DMS53 treated with DMSO at 0.1 percent for 48 hours (cell line): ENCODE results near the gene IL21.

Source experiments
- DNase-seq: peaks from one replicate; lab custom pipeline; 2025; ENCODE audit not compliant: unreplicated experiment; lab: John Stamatoyannopoulos, UW

IL21 gene

DNA sequence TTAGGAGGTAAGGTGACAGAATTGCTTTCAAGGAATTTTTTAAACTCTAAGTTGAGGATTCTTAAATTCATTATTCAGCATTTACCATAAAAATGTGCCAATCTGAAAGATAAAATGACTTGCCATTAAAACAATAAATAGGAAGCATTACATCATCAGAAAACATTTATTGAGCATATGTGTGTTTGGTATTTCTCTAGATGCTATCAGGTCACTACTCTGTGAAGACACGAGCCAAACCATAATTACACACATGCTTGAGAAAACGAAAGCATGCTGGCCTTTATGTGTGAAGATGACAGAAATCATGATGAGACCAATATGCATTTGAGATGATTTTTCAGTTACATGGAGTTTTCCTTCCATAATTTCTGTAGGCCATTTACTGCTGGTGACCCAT is 12.3 kb upstream of the IL21 start:
- no peak for DNase-seq

DNA sequence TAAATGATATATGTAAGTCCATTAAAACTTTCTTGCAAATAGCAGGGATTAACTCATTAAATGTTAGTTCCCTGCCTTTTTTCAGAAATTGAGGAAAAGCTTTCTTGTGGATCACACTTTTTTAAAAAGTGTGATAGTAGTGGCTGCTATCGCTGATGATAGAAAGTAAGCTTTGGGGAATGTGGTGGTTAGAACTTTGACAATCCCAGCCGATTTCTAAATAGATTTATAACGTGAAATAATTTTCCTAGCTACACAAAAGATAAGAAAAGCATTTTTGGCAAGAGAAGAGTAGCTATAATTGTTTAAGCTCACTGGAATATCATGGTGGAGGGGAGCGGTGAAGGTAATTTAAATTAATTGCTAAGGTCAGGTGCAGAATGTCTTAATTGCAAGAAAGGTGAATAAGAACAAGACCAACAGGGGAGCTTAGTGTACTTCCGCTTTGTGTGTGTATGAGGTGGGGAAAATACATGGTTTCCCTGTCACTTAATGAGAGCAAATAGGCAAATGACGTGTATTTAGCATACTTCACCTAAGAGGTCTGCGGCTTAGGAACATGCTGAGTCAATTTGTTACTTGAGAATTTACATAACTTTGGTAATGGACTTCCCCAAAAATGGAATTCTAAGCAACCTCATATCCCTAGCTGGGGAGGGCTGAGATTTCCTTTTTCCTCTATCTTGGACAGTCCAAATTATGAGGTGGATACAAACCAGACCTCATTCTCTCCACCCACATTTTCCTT is 11.7 kb upstream of the IL21 start:
- no peak for DNase-seq

DNA sequence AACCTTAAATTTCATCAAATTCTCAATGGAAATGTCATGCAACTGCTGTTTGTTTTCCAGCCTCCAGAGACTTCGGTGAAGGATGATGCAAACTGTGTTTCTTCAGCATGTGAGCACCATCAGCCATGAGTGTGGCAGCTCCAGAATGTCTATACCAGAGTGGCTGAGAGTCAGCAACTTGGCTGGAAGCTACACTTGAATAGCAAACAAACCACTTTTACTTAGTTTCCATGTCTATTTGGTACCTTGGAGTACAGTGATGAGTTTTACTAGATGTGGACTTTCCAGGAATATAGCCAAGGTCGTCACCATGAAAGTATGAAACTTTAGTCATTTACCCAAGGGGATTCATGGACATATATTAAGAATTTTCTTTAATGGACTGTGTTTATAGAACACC is 4.3 kb upstream of the IL21 start:
- no peak for DNase-seq

DNA sequence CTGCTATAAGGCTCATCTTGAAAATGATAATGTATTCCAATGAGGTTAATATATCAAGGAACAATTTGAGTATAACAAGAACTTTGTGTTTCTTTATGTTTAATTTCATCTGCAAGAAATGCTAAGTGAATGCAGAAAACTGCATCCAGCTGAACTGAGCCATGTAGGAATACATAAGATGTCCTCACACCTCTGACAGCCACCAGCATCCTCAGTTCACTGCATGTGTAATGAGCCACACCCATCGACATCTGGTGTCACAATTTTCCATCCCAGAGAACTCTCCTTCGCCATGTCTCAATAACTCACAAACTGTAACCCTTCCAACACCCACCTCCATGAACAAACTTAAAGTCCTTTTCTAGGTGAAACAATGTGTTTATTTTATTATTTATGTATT is 3.3 kb upstream of the IL21 start:
- DNase-seq, result no peak

DNA sequence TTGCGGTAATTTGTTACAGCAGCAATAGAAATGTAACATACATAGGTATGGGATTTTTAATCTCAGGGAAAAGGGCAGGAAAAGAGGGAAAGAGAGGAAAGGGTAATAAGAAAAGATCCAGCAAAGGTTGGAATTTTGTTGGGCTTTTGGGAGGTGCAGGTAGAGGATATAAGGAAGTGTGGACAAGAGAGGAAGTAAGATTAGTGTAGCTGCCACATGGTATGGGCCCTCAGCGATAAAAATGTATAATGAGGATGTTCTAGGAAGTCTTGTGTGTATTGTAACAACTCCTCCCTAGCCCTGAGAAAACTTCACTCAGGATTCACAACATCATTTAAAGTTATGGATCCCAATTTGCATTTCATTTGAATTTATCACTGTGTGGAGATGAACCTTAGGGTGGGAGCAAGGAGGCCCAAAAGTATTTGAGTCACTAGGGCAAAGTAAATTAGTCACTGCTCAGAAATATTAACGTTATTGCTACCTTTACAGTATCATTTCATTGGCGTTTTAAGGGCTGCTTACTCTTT is 2.8 kb upstream of the IL21 start:
- no peak for DNase-seq

DNA sequence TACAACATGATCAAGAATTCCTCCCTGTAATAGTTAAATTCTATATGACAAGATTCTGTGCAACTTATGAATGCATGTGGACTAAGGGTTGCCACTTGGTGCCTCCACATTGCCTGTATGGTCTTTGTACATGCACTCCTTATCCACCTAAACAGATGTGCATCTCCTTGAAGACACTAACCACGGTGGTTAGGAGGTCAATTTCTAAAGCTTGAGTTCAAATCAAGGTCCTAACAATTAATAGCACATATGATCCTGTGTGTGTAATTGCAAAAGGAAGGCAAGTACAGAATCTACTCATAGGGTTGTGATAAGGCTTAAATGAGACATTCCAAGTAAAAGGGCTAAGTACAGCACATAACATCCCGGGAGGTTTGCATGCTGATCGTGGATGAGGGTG is 1.5 kb upstream of the IL21 start:
- DNase-seq, result no peak

DNA sequence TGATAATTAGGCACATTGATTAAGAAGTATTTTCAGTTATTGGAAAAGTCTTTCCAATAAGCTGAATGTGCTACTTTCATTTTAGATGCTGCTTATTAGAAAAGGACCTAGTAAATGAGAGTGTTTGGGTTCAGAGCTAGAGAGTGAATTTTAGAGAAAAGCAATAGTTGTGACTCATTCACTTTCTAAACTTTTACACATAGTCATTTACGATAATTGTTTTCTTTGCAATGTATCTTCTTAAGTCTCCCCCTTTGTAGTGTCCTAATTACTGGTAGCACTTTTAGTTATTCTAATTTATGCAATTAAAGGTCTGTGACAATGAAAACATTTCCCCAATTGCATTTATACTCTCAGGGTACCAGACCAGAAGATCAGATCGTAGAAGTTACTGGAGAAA is 1.3 kb downstream of the IL21 start:
- no peak for DNase-seq

DNA sequence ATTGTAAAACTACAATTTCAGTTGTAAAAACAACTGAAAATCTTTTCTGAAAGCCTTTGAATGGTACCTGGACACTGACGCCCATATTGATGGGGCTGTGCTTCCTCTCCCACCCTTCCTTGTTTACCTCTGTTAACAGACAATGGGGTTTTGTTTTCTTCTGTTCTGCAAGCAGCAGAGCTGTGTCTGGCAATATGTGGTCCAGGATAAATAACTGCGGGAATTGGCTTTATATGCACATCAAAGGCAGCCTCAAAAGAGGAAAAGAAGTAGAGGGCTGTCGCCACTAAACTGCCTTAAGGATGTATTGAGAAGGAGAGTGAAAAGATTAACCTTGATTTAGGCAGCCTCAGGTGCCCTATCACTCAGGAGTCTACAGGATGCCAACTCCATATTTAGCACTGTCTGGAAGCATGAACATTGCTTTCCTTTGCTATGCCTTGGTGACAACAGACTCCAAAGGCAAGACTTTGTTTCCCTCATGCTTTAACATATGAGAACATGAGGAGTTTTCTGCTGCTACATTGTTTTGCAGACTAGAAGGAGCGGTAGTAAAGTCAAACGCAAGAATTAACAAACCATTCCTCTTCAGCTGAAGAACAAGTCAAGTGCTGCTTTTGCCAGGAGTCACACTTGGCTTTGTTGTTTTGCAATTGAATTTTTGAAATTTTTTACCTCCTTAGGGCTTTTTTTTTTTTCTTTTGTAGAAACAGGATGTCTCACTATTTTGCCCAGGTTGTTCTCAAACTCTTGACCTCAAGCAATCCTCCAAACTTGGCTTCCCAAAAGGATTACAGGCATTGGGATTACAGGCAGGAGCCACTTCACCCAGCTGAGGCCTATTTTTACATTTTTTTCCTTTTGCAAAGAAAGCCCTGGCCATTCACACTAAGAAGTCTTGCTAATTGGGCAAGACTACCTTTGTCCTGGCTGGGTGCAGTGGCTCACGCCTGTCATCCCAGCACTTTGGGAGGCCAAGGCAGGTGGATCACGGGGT is 3.0 kb downstream of the IL21 start:
- DNase-seq, result no peak

DNA sequence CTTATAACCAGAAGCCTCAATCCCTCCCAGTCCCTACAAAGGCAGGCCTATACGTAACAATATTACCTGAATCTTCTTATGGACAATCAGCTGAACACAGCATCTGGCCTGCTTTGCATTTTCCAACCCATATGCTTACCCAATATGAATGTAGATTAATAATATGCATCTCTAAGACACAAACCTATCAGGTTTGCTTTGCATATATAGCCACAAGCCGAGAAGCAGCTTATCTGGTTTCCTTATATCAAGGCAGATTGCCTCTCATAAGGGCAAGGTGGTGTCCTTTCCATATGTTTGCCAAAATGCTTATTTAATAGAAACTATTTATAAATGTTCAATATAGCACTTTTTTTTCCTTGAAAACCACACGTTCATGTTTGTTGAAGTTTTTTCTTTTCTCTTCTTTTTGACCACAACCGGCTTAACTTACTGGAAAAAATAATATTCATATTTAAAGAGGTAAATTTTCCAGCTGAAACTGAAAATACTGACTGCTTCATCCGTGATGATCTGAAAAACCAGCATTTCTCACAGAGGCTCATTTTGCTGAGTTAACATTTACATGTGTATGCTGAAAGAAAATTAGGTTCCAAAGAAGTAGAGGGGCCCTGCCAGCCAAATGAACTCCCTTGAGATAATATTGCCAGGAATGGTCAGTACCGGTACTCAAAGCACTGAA is 3.8 kb downstream of the IL21 start:
- no peak for DNase-seq

DNA sequence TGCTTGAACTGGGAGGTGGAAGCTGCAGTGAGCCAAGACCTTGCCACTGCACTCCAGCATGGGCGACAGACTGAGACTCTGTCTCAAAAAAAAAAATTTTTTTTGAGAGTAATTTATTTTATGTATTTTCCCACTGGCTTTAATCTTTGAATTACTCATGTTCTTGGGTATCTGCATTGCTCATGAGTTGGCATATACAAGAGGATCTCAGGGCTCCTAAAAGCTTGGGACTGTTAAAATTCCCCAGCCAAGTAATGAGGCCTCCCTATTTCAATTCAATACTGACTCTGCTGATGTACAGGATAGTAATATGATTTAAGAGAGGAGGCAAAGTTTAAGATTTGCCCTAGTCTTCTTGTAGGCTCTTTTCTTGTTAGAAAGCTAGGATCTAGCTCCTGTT is 6.2 kb downstream of the IL21 start:
- DNase-seq, result no peak

DNA sequence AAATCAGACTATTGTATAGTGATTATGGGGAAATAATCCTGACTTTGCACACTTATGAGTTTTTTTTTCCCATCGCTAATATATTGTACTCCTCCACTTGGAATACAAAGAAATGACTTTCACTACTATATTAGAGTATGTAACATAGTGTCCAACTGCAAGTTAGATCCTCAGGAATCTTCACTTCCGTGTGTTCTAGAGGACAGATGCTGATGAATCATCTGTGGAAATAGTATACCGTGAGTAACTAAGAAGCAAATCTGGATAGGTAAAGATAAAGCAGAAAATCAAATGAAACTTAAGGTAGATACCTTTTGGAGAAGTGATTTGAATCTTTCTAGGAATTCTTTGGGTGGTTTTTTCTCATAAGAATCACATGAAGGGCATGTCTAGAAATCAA is 8.3 kb downstream of the IL21 start:
- no peak for DNase-seq

DNA sequence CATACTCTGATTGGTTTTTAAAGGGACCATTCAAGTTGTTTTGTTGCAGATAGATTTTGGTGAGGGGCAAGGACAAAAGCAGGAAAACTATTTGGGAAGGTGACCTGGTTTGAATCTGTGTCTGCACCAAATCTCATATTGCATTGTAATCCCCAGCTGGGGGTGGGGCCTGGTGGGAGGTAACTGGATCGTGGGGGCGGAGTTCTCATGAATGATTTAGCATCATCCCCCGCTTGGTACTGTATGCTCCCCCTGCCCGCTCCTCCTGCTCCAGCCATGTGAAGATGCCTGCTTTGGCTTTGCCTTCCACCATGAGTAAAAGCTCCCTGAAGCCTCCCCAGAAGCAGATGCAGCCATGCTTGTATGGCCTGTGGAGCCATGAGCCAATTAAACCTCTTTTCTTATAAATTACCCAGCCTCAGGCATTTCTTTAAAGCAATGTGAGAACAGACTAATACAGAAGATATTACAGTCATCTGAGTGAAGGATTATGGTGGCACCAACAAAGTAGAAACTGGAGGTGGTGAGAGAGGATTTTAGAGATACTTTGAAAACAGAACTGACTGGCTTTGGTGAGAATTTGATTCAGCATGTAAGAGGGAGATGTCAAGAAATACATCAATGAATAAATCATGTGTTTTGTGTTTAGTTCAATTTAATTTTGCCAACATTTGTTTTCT is 14.4 kb downstream of the IL21 start:
- no peak for DNase-seq

DNA sequence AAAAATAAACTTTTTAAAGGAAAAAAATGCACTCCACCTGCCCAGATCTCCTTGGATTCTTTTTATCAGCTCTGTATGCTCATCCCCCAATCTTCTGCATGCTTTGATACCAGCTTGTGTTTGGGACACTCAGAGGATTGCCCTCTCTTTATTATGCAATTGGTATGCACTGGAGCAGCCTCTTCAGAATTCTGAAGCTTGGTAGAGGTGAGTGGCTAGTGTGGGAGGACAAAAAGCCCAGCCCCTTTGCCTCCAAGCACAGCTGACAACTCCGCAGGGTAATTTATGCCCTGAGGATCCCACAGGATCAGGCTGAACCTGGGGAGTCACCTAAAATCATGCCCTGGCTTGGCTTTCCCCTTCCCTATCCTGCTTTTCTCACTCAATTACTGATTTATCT is 16.7 kb downstream of the IL21 start:
- no peak for DNase-seq

DNA sequence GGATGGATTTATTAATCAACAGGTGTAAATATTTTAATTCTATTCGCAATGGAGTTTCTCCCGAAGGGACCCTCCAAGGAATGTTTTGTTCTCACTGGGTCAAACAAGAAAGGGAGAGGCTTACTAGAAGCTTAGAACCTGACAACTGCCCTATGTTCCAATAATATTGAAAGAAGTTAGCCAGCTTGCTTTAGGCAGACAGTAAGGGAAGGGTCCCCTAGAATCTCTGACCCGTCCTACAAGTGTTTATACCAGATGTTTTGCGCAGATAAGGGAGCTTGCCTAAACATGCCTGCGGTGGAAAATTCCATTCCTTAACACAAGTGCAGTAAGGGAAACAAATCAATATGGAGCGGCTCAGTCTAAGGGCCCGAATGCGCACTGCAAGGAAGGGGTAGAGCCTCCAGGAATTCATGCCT is 17.7 kb downstream of the IL21 start:
- no peak for DNase-seq

DNA sequence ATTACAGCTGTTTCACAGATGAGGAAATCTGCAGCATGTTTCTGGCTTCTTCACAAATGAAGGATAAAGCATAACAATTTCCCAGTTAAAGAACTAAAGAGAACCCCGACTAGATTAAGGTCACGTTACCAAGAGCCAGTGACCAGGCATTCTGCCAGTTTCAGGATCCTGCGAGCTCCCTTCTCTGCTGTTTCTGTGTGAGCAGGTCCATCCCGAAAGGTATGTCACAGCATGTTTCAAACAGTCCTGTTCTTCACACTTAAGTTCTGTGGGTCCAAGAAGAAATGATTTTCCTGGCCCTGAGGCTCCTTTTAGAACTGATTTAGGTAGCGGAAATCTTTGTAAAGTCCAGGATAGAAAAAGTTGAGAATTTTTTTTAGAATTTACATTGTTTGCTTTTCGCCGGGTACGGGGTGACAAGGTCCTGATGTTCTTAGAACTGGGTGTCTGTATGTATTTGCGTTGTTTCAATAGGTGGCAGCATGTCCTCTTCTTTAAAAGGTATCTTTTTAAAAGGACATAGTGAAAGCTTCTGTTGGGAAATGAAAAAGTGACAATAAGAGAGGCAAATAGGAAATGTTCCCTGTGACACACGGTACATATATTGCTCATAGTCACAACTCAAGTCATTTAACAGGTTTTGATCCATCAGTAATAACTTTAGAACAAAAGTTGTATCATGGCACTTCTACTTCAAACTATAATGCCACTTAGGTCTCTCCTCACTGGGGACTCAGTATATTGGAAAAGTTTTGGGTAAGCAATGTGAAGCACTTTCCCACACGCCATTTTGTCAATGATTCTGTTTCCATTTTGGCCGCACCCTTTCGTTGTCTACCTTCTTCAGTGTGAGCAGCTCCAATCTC is 18.4 kb downstream of the IL21 start:
- DNase-seq, result peak; percentile 32

DNA sequence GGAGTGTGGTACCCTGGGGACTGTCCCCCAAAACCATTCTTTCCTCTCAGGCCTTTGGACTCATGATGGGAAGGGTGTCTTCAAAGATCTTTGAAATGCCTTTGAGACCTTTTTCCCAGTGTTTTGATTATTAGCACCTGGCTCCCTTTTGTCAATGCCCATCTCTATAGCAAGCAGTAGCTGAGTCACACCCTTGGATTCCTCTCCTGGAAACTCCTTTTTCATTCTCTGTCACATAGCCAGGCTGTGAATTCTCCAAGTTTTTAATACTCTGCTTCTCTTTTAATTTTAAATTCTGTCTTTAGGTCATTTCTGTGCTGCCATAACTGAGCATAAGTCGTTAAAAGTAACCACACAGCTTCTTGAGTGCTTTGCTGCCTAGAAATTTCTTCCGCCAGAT is 29.7 kb downstream of the IL21 start:
- no peak for DNase-seq

DNA sequence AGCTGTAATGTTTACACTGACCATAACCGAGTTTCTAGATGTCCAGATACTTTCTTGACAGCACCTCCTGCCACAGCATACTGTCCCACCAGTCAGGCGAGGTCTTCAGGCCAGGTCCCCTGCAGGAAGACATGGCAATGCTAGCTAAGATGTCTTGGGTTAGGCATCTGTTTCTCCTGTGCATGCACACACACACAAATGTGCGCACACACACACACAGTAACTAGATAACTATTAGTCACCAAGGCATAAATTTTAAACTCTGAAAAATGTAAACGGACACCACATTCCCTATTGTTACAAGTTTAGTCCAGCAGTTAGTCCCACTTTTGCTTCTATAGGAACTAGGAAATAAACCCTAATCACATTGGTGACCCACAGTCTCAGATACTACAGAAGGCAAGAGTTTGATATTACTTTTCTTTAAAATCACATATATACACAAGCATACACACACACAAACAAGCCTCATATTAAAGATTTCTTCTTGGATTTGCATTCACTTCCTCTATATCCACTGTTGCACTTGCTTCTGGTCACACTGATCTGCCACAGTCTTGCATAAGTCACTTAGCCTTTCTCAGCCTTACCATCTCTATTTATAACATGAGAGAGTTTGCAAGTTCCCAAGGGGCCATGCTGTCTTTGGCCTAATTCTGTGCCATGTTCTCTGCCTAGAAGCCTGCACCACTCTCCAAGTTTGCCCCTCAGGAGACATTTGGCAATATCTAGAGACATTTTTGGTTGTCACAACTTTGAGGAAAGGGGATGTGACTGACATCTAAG is 32.2 kb downstream of the IL21 start:
- DNase-seq, result no peak

DNA sequence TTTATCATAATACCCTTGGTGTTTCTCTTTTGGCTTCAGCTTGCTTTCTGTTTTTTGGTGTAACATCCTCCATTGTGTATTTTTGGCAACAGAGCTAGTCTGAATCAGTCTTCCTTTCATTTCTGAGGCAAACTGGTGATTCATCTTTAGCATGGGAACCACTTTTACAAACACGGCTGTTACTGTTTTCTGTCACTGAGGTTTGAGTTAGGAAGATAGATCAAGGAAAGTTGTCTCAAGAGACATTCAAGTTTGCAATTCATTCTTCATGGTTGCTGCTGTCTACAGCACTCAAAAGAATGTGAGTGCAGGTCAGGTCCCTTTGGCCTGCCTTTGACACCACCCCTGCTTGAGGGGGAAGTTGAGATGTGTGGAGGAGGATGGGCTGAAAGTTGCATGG is 36.3 kb downstream of the IL21 start:
- no peak for DNase-seq

DNA sequence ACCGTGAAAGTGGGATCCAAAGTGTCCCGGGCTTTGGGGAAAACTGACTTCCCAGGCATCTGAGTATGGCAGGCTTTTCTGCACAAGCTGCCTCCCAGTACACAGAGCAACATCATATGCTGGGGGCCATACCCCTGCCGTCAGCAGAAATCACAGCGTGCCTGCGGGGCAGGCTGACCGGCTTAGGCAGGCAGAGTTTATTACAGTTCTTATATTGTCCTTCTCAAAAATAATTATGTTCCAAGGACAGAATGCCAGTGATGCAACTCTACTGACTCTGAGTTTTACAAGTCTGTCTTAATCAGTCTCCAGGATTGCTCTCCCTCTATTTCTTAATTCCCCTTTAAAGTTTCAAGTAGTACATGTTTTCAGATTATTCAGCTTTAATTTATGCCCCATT is 37.0 kb downstream of the IL21 start:
- no peak for DNase-seq
